GM18517 (cell line): ENCODE data around the gene EVI2A.
"Not testable (repeated sequence)": the region's sequence is repeated elsewhere in the genome, so short reads cannot be mapped to it uniquely, and the experiment has no call there.

Source experiments
- ATAC-seq: cut with Tn5 transposase; IDR thresholded peaks from one replicate; pipeline ENCODE4 v1.9.1; 2021; ENCODE audit warnings: mild to moderate bottlenecking, moderate library complexity; ENCODE audit not compliant: unreplicated experiment

Gene EVI2A, protein sequence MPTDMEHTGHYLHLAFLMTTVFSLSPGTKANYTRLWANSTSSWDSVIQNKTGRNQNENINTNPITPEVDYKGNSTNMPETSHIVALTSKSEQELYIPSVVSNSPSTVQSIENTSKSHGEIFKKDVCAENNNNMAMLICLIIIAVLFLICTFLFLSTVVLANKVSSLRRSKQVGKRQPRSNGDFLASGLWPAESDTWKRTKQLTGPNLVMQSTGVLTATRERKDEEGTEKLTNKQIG

DNA sequence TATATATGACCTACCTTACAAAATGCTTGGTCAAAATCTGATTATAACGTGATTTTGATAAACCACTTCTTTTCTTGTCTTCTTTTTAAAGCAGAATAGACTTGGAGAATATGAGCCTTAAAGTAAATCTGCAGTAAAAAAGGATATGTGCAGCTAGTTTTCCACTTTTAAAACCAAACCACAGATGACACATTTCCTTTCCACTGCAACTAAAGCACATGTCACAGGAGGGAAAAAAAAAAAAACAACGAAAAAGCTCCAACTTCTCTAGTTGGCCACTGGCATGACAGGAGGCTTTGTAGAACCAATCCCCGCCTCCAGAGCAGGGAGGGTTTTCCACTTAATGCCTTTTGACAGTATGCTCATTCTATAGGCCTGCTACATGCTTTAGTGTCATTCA is at the start of gene EVI2A:
TSS of gene EVI2A (minus strand) at position 142 of the 400 bp plus-strand sequence. CDS start 2,609 bp downstream, outside the sequence.
- no peak for ATAC-seq

DNA sequence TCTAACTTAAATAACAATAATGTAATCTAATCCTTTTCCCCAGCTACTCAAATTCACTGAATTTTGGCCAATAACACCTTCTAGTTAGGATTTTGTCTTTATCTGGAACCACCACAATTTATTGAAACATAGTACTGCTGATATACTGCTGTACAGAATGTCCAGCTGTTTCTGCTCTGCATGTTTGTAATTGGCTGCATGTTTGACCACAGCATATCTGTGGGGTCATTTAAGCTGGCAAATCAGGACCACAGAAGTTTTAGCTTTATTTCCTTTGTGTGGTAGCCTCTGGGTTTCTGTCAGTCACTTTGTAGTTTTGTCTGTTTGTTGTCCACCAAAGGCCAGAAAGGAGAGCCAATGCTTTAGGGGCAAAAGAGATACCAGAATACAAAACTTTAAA is 47.8 kb upstream of the EVI2A start:
- no peak for ATAC-seq

DNA sequence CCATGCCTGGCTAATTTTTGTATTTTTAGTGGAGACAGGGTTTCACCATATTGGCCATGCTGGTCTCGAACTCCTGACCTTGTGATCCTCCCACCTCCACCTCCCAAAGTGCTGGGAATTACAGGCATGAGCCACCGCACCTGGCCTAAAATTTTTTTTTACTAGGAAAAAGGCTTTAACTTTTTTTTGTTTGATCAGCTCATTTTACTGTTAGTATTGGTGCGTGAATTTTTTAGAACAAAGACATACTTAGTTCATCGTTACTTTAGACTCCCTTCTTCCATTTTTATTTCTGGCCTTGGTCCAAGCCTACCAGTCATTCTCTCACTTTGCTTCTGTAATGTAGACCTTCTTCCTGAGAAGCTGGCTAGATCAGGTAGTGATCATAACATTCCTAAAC is 44.7 kb upstream of the EVI2A start:
- no peak for ATAC-seq

DNA sequence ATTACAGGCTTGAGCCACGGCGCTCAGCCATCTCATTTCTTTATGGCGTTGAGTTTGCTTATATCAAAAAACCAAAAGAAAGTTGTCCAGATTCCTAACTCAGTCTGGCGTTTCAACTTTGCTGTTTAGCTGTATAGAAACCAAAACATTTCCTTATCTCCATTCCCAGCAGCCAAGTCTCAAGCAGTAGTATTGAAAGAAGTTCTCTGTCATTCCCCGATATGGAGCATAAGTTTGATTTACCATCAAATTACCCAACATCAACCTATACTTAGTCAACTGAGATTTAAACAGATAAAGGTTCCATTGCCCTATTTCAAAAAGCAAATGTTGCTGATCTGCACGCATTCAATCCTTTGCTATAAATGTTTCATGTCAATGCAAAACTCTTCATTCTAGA is 42.6 kb upstream of the EVI2A start:
- no peak for ATAC-seq

DNA sequence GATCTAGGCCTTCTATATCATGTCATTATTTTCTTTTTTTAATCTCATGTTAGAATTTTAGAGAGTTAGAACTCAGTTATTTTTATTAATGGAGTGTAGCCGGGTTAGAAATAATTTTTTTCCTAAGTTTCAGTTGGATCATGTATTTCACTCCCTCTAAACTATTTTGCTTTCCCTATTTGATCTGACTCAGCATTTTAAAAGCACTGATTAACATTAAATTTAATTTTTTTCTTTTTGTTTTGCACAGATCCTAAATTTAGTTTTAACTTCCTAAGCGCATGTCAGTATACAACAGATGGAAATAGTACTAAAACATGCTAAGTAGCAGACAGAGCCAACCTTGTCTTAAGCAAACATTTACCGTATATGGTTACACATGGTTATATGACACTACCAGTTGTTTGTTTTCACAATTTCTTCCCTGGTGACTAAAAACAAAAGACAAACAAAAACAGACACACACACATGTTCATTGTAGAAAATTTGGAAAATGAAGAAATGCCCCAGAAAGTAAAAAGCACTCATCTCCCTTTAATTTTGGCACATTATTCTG is 36.5 kb upstream of the EVI2A start:
- ATAC-seq: no peak

DNA sequence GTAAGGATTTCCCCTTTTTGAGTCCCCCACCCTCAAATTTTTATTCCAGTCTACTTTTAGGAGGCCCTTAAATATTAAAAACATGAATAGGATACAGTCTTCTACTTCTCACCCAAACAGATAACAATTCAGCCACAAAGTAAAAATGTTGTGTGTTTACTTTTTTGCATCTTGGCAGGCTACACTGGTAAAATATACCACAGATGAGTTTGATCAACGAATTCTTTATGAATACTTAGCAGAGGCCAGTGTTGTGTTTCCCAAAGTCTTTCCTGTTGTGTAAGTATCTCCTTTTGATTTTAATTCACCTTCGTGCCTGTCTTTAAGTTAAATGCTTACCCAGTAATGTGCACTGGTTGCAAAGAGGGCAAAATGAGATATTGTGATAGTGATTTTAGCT is 35.7 kb upstream of the EVI2A start:
- ATAC-seq: no peak

DNA sequence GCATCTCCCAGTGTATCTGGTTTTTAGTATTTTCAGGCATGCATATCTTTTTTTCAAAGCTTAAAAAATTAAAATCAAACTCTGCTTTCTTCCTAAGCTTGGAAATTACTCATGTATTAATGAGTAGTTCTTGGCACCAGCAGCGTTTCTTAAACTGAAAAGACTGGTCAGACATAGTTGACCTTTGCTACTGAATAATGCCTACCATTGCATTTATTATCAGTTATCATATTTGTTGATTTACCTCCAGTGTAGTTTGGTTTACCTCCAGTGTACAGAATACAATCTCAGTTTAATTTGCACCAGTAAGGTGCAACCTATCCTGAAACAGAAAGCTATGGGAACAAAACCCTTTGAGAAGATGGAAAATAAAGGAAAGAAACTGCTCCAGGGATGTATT is 34.5 kb upstream of the EVI2A start:
- ATAC-seq: no peak

DNA sequence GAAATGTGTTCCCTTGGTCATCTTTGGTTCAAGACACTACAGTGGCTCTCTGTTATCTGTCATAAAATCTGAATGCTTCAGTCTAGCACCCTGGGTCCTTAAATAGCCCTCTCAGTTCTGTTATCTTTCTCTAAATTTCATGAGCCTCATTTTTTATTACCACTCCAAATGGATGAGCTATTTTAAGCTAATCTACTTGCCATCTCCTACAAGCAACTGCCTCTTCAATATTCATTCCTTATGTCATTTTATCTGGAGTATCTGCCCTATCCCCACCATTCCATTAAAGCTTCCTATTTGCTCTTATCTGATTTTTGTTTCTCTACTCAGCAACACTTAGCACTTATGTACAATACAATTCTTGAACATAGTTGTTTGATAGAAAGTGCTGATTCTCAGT is 28.0 kb upstream of the EVI2A start:
- no peak for ATAC-seq

DNA sequence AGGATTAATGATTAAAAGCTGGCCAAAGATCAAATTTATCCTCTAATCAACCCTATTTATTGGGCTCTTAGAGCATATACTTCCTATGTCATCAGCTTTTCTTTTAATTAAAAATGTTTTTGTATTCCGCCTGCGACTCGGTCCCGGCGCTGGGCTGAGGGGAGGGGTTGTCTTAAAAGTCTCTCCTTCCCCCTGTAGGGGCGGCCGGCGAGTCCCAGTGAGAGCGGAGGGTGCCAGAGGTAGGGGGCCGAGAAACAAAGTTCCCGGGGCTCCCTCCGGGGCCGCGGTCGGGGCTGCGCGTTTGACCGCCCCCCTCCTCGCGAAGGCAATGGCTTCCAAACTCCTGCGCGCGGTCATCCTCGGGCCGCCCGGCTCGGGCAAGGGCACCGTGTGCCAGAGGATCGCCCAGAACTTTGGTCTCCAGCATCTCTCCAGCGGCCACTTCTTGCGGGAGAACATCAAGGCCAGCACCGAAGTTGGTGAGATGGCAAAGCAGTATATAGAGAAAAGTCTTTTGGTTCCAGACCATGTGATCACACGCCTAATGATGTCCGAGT is 23.8 kb upstream of the EVI2A start:
- ATAC-seq: not testable (repeated sequence)

DNA sequence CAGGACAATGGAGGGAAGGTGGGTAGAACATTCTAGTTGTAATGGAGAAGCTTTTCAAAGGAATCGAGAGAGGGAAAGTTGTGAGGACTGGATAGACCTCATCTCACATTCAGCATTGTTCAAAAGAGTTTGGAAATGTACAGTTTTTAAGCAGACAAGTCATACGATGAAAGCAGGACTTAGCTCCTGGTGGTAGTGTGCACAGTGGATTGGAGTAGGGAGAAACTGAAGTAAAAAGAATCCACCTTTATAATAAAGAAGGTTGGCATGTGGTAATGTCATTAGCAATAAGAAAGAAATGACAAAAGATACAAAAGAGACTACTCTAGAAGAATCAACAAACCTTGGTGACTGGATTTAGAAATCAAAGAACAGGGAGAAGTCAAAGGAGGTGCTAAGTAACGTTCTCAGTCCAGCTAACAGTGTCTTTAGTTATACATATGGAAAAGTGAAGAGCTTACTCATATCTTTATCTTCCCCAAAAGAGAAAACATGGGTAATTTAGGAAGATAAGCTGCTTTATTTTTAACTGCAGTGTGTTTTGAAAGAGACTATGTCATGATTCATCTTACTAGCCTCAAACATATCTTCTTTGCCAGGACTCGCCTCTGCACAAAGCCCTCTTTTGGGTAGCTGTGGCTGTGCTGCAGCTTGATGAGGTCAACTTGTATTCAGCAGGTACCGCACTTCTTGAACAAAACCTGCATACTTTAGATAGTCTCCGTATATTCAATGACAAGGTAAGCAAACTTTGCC is 18.7 kb upstream of the EVI2A start:
- no peak for ATAC-seq

DNA sequence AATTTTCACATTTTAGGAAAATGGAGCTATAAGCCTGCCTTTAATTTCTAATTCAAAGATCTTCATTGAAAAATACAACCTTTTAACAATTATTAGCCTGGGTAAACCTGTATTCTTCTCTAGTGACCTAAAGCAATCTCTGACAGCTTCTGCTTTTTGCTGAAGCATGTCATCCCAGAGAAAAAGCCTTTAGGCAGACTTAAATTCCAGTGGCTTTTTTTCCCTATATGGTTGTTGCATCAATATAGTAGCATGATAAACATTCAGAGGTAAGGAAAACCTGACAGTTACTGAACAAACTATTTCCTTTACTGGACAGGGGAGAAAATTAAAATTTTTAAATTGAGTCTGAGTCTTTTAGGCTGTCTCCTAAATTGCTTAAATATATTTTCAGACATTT is 7.8 kb upstream of the EVI2A start:
- ATAC-seq: no peak

DNA sequence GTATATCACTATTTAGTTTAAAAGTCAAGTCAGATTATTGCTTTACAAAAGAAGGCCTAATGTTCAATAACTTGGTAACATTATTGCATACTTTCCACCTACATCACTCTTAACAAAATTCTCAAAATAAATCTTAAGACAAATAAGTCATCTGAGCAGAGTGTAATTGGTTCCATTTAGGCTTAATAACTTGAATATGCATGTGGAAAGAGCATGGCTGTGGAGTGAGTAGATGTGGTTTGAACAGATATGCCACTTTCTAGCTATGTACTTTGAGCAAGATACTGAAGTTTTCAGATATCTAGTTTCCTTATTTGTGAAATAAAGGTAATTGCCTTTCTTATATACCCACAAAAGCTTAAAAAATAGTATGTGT is 6.7 kb upstream of the EVI2A start:
- no peak for ATAC-seq

DNA sequence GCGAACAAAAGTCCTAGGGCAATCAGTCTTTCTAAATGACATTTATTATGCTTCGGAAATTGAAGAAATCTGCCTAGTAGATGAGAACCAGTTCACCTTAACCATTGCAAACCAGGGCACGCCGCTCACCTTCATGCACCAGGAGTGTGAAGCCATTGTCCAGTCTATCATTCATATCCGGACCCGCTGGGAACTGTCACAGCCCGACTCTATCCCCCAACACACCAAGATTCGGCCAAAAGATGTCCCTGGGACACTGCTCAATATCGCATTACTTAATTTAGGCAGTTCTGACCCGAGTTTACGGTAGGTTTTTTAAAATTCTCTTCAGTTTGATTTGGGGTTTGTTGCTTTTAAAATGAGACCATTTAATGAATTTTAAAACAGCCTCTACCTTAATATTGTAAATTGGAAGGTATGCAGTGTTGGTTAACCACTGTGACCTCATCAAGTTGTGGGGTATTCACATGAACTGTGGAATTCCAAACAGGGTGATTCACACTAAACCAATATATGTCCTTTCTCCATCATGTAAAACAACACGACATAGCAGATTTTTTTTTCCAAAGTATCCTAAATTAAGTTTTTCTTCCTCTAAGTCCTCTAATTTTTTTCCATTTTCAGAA is 6.2 kb upstream of the EVI2A start:
- no peak for ATAC-seq

DNA sequence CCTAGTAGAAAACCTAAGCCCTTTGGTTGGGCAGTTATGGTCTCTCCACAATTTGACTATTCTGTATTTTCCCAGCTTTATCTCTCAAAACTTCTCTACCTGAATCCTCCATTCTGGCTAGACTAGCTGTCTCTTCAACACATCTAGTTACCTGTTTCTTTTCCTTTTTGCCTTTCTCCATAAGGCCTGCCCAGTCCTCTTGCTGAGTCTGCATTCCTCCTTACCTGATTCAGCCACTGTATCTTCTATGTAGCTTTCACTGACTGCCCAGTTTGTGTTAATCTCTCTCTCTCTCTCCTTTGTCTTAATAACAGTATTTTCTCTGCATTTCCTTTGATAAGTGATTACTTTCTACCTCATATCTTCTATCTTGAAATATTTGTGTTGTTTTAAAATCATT is 2.1 kb upstream of the EVI2A start:
- ATAC-seq: no peak

DNA sequence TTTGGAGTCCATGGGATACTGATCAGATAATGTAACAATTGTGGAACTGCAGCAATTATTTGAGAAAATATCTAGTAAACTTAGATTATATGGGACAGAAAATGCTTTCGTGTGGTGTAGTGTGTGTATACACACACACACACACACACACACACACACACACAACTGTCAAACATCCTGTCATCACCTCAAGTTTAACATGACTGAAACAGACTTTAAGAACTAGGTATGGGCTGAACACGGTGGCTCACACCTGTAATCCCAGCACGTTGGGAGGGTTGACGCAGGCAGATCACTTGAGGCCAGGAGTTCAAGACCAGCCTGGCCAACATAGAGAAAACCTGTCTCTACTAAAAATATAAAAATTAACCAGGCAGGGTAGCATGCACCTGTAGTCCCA is 544 bp upstream of the EVI2A start:
- ATAC-seq: no peak

DNA sequence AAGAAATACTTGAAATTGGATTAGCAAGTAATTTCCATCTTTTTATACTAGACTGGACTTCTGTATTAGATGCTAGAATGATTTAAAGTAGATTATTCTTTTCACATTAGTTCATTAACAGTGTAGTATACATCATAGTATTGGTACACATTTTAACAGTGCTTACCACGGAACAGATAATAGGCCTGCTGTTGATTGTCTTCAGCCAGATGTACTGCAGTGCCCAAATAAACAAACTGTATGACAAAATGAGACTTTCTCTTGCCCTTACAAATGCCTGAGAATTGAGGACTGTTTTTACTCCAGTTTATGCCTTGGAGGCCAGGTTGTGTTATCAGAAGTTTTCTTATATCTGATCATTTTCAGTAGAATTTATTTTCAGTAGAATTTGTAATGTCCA is 631 bp downstream of the EVI2A start:
- ATAC-seq: no peak

DNA sequence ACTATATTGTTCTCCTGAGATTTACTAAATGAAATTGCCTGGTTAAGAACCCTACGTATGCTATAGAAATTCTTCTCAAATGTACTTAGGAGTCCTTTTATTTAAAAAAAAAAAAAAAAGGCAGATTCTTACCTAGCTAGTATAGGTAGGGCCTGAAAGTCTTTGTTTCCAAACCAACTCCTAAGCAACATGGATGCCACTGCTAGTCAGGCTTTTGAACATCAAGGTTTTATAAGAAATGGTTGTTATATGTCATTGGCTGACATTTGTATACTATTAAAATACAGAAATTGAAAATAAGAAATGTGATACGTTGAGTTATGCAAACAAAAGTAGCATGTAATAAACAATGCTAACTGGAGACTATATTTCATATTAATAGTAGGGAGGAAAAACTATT is 1.2 kb downstream of the EVI2A start:
- ATAC-seq: no peak

DNA sequence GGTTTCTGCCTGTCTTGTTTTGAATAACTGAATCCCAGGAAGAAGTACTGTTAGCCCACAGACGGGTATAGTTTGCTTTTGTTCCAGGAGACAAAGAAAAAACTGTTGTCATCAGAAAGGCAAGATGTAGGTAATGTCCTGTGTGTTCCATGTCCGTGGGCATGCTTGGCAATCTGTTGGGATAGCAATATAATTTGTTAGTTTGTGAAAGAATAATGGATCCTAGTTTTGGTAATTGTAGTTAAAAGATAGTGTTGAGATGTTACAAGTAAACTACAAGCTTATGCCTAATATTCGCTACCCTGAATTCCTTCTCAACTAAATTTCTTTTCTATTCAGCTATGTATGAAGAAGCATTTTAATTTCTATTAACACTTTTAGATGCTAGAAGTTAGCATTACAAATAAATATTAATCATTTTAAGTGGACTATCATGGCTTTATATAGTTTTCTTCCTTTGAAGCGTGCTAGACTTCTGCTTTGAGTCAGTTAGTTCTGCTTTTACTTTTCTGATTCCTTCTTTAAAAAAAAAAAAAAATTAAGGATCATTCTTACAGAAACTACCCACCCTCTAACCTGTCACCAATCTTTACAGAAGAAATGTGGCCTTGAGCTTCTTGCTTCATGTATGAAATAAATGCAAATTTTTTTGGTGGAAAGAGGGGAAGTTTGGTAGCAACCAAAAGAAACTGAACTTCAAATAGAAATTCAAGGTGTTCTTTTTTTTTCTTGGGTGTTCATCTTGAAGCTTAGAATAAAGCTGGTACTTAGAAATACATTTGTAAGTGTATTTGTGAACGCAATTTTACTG is 2.4 kb downstream of the EVI2A start:
- ATAC-seq: no peak

DNA sequence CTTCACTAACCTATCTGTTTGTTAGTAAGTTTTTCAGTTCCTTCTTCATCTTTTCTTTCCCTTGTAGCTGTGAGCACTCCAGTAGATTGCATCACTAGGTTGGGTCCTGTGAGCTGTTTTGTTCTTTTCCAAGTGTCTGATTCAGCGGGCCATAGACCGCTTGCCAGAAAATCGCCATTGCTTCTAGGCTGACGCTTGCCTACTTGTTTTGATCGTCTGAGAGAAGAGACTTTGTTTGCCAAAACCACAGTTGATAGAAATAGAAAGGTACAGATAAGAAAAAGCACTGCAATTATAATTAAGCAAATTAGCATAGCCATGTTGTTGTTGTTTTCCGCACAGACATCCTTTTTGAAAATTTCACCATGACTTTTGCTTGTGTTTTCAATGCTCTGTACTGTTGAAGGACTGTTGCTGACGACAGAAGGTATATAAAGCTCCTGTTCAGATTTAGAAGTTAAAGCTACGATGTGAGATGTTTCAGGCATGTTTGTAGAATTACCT is 3.1 kb downstream of the EVI2A start:
- peak; percentile 40 for ATAC-seq

DNA sequence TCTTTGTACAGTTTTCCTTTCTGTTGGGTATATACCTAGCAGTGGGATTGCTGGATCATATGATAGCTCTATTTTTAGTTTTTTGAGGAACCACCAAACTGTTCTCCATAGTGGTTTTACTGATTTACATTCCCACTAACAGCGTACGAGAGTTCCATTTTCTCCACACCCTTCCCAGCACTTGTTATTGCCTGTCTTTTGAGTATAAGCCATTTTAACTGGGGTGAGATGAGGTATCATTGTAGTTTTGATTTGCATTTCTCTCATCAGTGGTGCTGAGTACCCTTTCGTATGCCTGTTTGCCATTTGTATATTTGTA is 6.7 kb downstream of the EVI2A start:
- no peak for ATAC-seq
